Epidermal melanocyte (primary cell): ENCODE data around the gene FAM43A.
A peak's percentile ranks its signal among the peaks of the same experiment; 100 is the strongest.

Experiments used
- DNase-seq: peaks from one replicate; pipeline ENCODE4 v3.0.0; 2011; ENCODE audit warnings: low spot score; ENCODE audit not compliant: insufficient read length

The FAM43A gene, protein sequence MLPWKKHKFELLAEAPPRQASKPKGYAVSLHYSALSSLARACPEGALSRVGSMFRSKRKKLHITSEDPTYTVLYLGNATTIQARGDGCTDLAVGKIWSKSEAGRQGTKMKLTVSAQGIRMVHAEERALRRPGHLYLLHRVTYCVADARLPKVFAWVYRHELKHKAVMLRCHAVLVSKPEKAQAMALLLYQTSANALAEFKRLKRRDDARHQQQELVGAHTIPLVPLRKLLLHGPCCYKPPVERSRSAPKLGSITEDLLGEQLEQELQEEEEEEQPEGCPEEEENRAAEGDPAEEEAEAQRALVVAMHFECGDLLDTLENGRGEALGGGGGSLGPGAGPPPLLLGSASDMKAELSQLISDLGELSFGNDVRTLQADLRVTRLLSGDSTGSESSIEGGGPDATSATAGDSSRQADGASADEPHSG

DNA sequence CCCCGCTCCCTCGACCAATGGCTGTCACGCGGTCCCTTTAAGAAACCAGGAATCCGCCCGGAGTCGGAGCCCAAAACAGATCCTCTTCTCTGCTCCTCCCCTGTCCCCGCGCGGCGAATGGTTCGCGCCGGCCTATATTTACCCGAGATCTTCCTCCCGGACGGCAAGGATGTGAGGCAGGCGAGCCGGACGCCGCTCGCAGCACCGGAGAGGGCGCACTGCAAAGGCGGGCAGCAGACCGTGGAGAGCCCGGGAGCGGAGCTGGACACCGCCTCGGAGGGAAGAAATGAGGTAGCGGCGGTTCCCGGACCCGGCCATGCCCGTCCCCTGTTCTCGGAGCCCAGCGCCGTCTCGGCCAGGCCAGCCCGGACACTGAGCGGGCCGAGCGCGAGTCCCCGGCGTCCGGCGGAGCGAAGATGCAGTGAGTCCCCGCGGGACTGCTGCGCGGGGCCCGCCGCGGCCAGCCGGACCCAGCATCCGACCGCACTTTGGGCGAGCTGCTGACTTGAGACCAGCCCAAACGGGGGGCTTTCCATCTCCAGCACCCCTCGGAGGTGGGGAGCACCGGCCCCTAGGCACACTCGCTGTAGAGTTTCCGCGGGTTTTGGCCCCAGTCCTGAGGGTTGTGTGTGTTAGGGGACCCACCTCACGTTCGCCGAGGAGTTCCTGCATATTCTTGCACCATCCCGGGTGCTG is at the start of gene FAM43A:
FAM43A (plus strand) TSS at position 166 of the 696 bp plus-strand sequence. CDS start 944 bp downstream, outside the sequence.
- peak; percentile 94 for DNase-seq

DNA sequence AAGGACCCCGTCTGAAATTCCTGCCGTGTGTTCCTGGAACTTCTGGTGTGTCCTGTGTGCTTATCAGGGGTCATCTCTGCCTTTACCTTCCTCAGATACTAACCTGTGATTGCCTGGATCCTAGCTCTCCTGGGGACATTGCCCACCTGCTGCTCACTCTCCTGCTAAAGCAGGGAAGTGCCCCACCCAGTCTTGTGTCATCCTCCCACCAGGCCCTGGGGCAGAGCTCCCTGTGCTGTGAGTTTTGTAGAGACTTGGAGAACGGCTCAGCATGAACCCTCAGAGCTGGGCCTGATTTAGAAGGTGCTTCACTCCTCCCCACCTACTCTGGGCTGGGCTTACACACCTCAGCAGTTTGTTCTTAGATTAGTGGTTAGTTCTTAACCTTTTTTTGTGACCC is 48.6 kb upstream of the FAM43A start:
- no peak for DNase-seq

DNA sequence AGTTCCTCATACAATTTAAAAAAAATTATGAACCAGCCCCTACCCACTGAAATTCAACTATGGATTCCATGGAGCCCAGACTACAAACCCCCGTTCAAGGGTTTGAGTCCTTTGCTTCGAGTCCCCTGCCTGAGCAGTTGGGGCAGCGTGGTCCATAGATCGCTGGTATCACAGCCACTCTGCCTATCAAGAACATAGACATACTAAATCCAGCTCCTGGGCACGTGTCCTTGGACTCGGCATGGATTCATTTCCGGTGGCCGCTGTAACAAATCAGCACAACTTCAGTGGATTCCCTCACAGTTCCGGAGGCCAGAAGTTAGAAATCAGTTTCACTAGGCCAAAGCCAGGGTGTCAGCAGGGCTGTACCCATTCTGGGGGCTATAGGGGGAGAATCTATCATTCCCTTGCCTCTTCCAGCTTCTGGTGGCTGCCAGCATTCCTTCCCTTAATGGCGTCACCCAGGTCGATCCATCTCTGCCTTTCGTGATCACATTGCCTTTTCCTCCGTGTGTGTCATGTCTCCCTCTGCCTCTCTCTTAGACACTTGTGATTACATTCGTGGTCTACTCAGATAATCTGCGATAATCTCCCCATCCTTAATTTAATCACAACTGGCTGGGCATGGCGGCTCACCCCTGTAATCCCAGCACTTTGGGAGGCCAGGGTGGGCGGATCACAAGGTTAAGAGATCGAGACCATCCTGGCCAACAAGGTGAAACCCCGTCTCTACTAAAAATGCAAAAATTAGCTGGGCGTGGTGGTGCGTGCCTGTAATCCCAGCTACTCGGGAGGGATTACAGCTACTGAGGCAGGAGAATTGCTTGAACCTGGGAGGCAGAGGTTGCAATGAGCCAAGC is 47.9 kb upstream of the FAM43A start:
- no peak for DNase-seq

DNA sequence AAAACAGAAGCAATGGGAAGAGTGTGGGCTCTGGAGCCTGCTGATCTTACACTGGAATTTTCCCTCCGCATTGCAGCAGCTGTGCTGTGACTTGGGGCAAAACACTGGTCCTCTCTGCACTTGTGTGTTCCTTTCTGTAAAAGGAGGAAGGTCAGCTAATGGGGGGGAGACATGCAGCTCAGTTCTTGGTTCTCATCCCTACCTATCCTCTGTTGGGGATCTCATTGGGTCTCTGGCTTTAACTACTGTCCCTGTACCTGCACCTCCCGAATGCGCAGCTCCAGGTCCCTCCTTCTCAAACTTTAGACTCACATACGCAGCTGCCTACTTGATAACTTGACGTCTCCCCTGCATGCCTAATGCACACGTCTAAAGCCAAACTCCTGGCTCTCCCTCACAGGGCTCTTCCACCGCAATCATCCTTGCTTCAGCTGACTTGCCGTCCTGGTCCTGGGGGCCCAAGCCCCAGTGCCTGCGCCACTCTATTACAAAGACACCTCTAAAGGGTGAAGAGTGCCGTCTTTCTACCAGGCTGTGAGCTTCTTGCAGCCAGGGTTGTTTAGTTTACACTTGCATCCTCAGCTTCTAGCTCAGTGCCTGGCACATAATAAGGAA is 46.6 kb upstream of the FAM43A start:
- DNase-seq: no peak

DNA sequence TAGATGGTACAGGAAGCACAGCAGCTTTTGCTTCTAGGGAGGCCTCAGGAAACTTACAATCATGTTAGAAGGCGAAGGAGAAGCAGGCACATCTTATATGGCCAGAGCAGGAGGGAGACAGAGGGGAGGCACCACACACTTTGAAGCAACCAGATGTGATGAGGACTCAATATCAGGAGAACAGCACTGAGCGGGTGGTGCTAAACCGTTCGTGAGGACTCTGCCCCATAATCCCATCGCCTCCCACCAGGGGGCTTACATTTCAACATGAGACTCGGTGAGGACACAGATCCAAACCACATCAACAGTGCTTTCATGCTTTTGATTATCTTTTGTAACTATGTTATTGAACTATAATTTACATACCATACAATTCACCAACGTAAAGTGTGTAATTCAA is 44.9 kb upstream of the FAM43A start:
- no peak for DNase-seq

DNA sequence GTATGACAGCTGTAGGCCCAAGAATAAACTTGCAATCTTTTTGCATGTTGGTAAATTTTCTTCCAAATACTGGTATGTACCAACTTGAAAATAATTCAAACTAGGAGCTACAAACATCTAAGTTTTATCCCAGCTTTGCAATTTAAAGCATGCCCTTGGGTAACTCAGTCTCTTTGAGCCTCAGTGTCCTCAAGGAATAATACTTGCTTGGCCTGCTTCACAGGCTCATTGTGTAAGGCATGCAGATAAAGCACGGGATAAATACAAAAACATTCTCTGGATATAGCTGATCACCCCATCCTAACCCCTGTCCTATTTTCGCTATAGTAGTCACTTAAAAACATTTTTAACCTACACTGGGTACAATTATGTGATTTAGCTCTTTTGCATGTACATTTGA is 42.9 kb upstream of the FAM43A start:
- no peak for DNase-seq

DNA sequence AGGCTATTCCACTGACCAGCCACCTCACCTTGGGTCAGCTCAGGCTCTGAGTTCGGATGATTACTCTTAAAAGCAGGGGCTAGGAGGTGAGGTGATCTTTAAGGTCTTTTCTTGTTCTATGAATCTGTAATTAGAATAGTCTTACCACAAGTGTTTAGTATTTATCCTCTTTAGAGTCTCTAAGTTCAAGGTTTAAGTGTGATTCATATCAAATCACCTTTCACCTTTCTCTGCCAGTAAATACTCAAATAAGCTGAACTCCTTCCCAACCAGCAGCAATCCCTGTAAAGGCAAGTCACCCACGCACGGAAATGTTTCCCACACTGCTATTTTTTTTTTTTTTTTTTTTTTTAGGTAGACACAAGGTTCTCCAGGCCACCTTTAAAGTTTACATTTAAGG is 37.9 kb upstream of the FAM43A start:
- no peak for DNase-seq

DNA sequence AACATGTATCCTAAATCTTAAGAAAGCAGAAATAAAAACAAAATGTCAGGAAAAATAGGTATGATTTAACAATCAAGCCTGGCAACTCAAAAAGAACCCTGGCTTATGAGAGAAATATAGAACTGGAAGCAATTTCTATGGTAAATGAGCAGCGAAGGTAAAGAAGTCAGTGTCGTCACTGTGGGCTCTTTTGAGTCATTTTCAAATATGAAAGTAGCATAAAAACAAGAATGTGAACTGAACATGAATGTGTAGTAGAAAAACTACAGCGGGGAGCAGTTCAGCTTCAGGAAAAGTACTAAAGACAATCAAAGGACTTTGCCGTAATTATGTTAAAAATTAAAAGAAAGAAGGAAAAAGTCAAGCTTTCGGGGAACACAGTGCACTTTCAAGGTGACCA is 31.2 kb upstream of the FAM43A start:
- no peak for DNase-seq

DNA sequence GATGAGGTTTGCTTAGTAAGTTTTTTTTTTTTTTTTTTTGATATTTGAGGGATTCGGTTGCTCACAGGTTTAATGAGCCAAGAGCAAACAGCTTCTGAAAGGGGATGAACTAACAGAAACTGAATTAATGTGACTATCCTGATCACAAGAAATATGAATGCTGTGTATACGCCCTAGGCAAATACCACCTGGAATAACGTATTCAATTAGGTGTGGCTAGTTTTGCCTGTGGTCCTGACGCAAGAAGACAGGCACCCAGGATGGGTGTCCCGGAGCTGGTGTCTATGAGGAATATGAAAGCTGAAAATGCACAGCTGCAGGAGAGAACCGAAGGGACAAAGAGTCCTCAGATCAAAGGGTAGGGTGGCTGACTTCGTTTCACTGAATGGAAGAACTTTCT is 28.2 kb upstream of the FAM43A start:
- DNase-seq: no peak

DNA sequence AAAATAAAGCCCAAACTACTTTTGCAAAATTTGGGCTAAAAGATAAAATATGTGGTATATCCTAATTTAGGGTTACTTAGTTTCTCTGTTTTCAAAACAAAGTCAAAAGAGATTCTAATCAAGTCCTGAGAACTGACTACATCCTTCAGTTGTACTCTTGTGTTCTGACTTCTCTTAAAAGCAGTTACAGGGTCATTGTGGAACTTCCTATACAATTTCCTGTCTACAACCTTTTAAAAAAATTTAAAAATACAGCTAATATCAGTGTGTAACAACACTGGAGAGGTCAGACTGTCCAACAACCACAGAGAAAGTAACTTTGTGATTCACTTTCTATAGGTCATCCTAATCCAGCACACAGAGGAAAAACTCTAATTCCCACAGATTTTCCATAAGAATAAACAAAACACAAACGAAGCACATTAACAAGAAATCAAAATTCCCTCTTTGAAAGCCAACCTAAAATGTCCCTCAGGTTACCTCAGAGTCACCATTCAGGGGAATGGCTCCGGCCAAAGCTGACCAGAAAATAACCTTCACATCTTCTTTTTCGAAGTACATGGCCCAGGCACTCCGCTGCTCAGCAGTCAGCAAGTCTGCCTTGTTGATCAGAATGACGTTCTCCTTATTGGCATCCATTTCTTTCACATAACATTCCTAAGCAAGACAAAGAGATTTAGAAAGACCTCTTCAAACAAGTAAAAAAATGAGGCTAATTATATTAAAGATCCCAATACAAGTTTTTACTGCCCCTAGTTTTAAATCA is 27.0 kb upstream of the FAM43A start:
- DNase-seq: no peak

DNA sequence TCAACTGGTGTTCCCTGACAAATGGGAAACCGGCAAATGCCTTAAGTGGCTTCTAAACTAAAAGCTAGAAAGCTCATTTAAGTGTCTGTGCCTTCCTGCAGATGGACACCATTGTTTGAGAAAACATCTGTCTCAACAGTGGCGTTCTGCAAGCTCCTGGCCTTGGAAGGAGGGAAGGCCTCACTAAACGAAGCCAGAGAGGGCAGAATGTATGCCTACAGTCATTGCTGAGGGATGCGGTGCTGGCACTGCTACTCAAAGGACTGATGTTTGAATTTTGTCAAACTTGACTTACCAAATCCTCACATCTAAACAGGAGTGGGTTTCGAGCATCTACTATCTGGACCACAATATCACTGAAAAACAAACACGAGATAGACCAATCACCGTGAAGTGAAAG is 25.9 kb upstream of the FAM43A start:
- no peak for DNase-seq

DNA sequence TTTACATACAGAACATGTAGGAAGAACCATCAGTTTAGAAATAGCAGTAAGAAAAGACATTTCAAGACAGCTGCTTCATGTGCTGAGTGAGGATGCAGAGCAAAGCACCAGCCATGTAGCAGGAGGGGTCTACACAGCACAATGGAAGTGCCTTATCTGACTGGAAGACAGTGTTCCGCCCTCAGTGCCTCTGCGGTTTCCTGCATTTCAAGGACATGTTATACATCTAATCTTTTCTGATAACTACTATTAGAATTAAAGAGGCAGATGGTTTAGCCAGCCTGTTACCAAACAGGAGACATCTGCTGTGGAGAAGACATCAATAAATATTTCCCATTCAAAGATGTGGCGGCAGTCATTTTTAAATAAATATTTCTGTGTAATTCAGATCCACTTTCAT is 24.3 kb upstream of the FAM43A start:
- no peak for DNase-seq

DNA sequence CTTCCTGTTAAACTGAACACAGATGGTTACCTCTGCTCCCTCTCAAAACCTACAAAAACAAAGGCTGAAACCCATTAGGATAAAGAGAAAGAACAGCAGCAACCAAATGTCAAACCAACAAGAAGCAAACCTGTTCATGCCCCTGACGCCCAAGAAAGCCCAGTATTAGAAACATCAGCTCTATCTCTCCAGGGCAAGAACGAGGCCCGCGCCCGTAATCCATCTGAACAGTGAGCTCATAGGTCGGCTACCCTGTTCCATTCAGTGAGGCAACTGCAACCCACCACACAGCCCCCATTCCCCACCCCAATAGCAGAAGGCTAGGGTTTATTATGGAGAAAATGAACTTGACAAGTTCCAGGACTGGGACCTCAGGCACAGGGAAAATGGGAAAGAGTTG is 23.7 kb upstream of the FAM43A start:
- DNase-seq: no peak

DNA sequence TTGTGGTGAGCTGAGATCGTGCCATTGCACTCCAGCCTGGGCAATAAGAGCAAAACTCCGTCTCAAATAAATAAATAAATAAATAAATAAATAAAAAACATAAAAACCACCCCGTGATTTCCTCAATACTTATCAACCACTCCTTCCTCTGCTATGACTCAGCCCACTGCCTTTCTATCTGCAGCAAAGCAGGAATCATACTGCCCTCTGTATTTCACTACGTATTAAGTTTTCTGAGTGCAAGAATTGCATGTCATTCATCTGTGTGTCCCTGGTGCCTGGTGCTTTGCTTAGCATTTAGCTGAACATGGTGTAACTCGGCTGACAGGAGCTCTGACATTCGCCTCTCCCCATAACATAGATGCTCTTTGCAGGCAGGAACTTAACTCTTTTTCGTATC is 20.8 kb upstream of the FAM43A start:
- no peak for DNase-seq

DNA sequence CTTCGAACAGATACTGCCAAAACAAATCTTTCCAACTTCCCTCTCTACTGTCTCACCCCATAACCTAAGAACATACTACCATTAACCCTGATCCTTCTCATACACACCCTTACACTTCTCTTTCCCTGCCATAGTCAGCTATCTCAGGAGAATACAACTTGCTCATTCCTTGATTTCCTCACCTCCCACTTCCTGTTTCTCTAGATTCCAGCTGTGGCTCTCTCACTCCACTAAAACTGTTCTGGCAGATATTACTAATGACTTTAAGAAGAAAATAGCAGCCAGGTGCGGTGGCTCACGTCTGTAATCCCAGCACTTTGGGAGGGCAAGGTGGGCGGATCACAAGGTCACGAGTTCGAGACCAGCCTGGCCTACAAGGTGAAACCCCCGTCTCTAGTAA is 18.3 kb upstream of the FAM43A start:
- DNase-seq: no peak

DNA sequence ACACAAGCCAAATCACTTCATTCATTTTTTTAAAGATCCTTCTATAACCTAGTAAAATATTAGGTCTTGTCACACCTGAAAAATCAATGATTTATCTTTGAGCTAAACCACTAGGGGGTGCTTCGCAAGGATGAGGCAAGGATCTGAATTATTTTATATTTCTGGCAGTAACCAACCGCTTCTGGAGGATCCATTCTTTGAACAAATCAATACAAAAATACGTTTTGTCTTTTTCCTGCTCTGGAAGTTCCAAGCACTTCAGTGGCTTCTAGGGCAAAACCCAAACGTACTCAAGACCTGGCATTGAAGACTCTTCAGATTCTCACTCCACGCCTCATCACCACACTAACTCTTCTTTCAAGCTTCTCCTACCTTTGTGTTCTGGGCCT is 14.2 kb upstream of the FAM43A start:
- no peak for DNase-seq

DNA sequence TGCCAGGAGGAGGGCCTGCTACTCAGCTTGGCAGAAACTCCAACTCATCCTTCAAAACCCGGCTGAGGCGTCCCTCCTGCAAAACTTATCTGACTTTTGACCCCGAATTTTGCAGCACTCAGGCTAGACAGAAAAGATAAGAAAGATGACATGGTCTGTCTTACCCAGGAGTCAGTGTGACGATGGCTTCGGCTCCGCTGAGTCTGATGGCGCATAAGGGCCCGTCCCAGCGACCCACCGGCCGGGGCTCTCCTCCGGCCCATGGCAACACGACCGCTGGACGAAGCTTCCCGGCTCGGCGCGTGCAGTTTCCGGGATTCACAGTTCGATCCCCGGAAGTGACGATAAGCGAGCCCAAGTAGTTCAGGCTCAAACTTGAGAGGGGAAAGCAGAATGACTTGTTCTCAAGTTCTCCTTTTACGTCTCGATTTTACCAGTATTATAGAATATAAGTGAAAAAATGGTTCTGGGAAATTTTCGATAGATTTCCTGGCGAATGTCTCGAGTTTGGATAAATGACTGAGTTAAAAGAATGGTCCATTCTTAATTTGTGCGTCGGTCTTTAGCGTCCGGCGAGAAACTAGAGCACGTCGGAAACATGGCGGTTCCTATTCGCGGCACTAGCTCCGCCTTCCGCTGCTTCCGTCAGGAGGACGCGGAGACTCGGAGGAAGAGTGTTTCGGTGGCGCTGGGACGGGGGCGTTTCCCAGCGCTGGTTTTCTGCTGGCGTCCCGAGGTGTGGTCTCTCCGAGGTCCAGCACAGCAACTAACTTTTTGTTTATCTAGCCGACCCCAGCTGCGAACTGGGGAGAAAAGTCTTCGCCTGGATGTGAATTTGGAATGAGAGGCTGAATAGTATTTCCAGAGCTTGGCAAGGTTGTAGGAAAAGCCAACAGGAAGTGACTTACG is 13.5 kb upstream of the FAM43A start, which contains the start of gene LSG1:
LSG1 (minus strand) TSS at position 292 of the 909 bp plus-strand sequence; CDS start at position 263, 29 bp downstream.
- DNase-seq: peak; percentile 79

DNA sequence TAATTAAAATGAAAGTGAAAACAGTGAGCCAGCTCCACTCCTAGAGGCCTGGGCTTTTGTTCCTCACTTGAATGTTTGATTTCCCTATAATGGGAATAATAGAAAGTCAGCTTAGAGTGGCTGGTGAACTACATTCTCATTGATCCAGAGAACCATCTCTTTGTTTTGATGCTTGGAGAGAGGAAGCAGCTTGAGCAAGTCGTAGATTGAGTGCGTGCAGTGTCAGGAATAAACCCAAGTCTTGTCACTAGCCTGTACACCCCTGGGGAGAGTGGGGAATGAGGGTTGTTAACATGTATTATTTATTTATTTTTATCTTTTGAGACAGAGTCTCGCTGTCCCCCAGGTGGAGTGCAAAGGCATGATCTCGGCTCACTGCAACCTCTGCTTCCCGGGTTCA is 12.8 kb upstream of the FAM43A start:
- DNase-seq: no peak

DNA sequence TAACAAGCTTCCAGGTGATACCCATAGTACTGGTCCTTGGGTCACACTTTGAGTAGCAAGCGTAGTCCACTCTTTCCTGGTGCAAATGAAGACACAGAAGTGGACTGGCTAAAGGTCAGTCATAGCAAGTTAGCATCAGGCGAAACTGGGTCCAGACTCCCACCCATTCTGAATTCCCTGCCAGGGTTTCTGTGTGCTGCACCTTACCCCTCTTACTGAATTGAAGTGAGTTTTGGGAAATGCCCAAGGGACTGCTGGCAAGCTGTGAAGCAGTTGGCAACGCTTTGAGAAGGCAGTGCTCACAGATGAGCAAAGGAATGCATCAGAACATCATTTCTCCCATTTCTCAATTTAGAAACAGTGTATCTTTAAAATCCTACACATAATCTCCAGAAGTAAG is 11.9 kb upstream of the FAM43A start:
- DNase-seq: no peak
